H9 (cell line): ENCODE results near the gene BCAS4. TPM values are rescaled to one million over a fixed set of nuclear protein-coding genes. Genes with fewer than 3 reads are reported as not detected.

Experiments used
- DNase-seq: peaks from one replicate; pipeline ENCODE4 v3.0.0-alpha.2; 2017
- H2AFZ ChIP-seq: one replicate; pipeline ENCODE4 v1.6.1; 2013; ENCODE audit warnings: mild to moderate bottlenecking, low read length, control low read depth, moderate library complexity
- H2AK5ac ChIP-seq: 2 replicates; pipeline ENCODE4 v1.6.1; 2013; ENCODE audit warnings: low read length, control low read depth, mixed read lengths; ENCODE audit not compliant: insufficient read length
- H2BK120ac ChIP-seq: one replicate; pipeline ENCODE4 v1.6.1; 2013; ENCODE audit warnings: low read depth, mild to moderate bottlenecking, low read length, control low read depth, inconsistent platforms; ENCODE audit not compliant: poor library complexity, severe bottlenecking
- H2BK12ac ChIP-seq: 2 replicates; pipeline ENCODE4 v1.6.1; 2013; ENCODE audit warnings: low read length, control low read depth, mixed read lengths, low read depth; ENCODE audit not compliant: insufficient read length
- H2BK15ac ChIP-seq: 2 replicates; pipeline ENCODE4 v1.6.1; 2013; ENCODE audit warnings: low read depth, low read length, control low read depth
- H2BK20ac ChIP-seq: one replicate; pipeline ENCODE4 v1.6.1; 2013; ENCODE audit warnings: low read depth, mild to moderate bottlenecking, low read length, control low read depth, inconsistent platforms; ENCODE audit not compliant: poor library complexity, severe bottlenecking
- H2BK5ac ChIP-seq: 2 replicates; pipeline ENCODE4 v1.6.1; 2013; ENCODE audit warnings: low read length, control low read depth, mixed read lengths; ENCODE audit not compliant: insufficient read length
- H3K14ac ChIP-seq: 2 replicates; pipeline ENCODE4 v1.6.1; 2013; ENCODE audit warnings: low read length, control low read depth; ENCODE audit not compliant: insufficient read depth
- H3K18ac ChIP-seq: 2 replicates; pipeline ENCODE4 v1.6.1; 2013; ENCODE audit warnings: low read depth, mild to moderate bottlenecking, mixed read lengths, low read length, control low read depth; ENCODE audit not compliant: insufficient read length
- H3K23ac ChIP-seq: 2 replicates; pipeline ENCODE4 v1.6.1; 2013; ENCODE audit warnings: low read length, control low read depth, mixed read lengths, low read depth; ENCODE audit not compliant: insufficient read length
- H3K23me2 ChIP-seq: 2 replicates; pipeline ENCODE4 v1.6.1; 2013; ENCODE audit warnings: low read depth, mild to moderate bottlenecking, mixed read lengths, low read length, control low read depth; ENCODE audit not compliant: insufficient read length, poor library complexity, severe bottlenecking
- H3K27ac ChIP-seq: 2 replicates; pipeline ENCODE4 v1.5.1; 2013; ENCODE audit warnings: low read length, control low read depth, mixed read lengths, low read depth; ENCODE audit not compliant: insufficient read length
- H3K27me3 ChIP-seq: 2 replicates; pipeline ENCODE4 v1.6.1; 2013; ENCODE audit warnings: low read length, control low read depth, inconsistent platforms; ENCODE audit not compliant: insufficient read depth
- H3K4ac ChIP-seq: 2 replicates; pipeline ENCODE4 v1.6.1; 2013; ENCODE audit warnings: low read depth, mild to moderate bottlenecking, control low read depth, inconsistent platforms, low read length, moderate library complexity
- H3K4me1 ChIP-seq: 2 replicates; pipeline ENCODE4 v1.6.1; 2013; ENCODE audit warnings: low read length, control low read depth, inconsistent platforms; ENCODE audit not compliant: insufficient read depth
- H3K4me2 ChIP-seq: 2 replicates; pipeline ENCODE4 v1.6.1; 2013; ENCODE audit warnings: low read length, control low read depth, mixed read lengths; ENCODE audit not compliant: insufficient read length, insufficient read depth
- H3K56ac ChIP-seq: 2 replicates; pipeline ENCODE4 v1.6.1; 2013; ENCODE audit warnings: low read depth, mild to moderate bottlenecking, mixed read lengths, low read length, control low read depth; ENCODE audit not compliant: insufficient read length
- H3K79me1 ChIP-seq: 2 replicates; pipeline ENCODE4 v1.6.1; 2013; ENCODE audit warnings: low read depth, mild to moderate bottlenecking, moderate library complexity, low read length, control low read depth, inconsistent platforms; ENCODE audit not compliant: insufficient read depth, poor library complexity, severe bottlenecking
- H3K79me2 ChIP-seq: 2 replicates; pipeline ENCODE4 v1.6.1; 2013; ENCODE audit warnings: low read length, control low read depth, inconsistent platforms; ENCODE audit not compliant: insufficient read depth
- H3K9ac ChIP-seq: 2 replicates; pipeline ENCODE4 v1.6.1; 2013; ENCODE audit warnings: low read length, control low read depth, mixed read lengths; ENCODE audit not compliant: insufficient read length; ENCODE audit errors: extremely low read depth
- H3K9me3 ChIP-seq: one replicate; pipeline ENCODE4 v1.6.1; 2013; ENCODE audit warnings: low read depth, low read length, inconsistent platforms; ENCODE audit not compliant: control insufficient read depth
- H3T11ph ChIP-seq: one replicate; pipeline ENCODE4 v1.6.1; 2013; ENCODE audit warnings: mild to moderate bottlenecking, low read length, control low read depth, inconsistent platforms
- H4K20me1 ChIP-seq: one replicate; pipeline ENCODE4 v1.6.1; 2013; ENCODE audit not compliant: control insufficient read depth, insufficient read length, insufficient read depth
- H4K5ac ChIP-seq: 2 replicates; pipeline ENCODE4 v1.6.1; 2013; ENCODE audit warnings: low read depth, mild to moderate bottlenecking, mixed read lengths, low read length, control low read depth; ENCODE audit not compliant: insufficient read length
- H4K8ac ChIP-seq: replicated peaks from 2 replicates; pipeline ENCODE4 v1.6.1; 2013; ENCODE audit warnings: low read length, control low read depth, mixed read lengths, low read depth; ENCODE audit not compliant: insufficient read length
- H4K91ac ChIP-seq: 2 replicates; pipeline ENCODE4 v1.6.1; 2013; ENCODE audit warnings: low read depth, mild to moderate bottlenecking, moderate library complexity, mixed read lengths, low read length, control low read depth; ENCODE audit not compliant: insufficient read length
- H3K27ac Mint-ChIP-seq, 3 experiments: 2 replicates in 2 of 3; 3 replicates in 1 of 3; pipeline ENCODE4 v1.8.0; 2020 to 2021; ENCODE audit warnings: mixed read lengths in 3 of 3, mild to moderate bottlenecking in 1 of 3, moderate library complexity in 1 of 3
- H3K27me3 Mint-ChIP-seq: 2 replicates; pipeline ENCODE4 v1.8.0; 2021; ENCODE audit warnings: low read depth, mild to moderate bottlenecking, moderate library complexity, mixed read lengths
- H3K36me3 Mint-ChIP-seq, 3 experiments: 2 replicates in 2 of 3; 3 replicates in 1 of 3; pipeline ENCODE4 v1.8.0; 2020 to 2021; ENCODE audit warnings: low read depth in 3 of 3, mixed read lengths in 3 of 3; ENCODE audit not compliant: insufficient read depth in 1 of 3
- H3K4me1 Mint-ChIP-seq, 2 experiments: 2 replicates each; pipeline ENCODE4 v1.8.0; 2020; ENCODE audit warnings: mixed read lengths in 2 of 2
- H3K4me3 Mint-ChIP-seq, 2 experiments: 2 replicates in 1 of 2; 3 replicates in 1 of 2; pipeline ENCODE4 v1.8.0; 2020 to 2021; ENCODE audit warnings: mild to moderate bottlenecking in 2 of 2, mixed read lengths in 2 of 2, moderate library complexity in 1 of 2
- H3K9me3 Mint-ChIP-seq, 2 experiments: 2 replicates in 1 of 2; 3 replicates in 1 of 2; pipeline ENCODE4 v1.8.0; 2020; ENCODE audit warnings: mild to moderate bottlenecking in 2 of 2, mixed read lengths in 2 of 2, moderate library complexity in 1 of 2
- WGBS: extraction: QIAGEN DNeasy Blood & Tissue Kit; methylation state at CpG from one replicate; pipeline ENCODE4 v1.1.7; 2013; ENCODE audit warnings: missing lambda C conversion rate, low lambda C conversion rate, mixed read lengths; ENCODE audit not compliant: insufficient read length; ENCODE audit errors: extremely low coverage; 5-methylcytosine and 5-hydroxymethylcytosine counted together
- total RNA-seq: library from RNA; stranded (reverse); gene quantifications from 2 replicates; pipeline ENCODE4 v1.2.1, GENCODE V29; 2021
- TF ChIP-seq, protein P1 (sequence below): fragments of 200-600 bp; sonication (generic); conservative IDR thresholded peaks from 3 replicates; pipeline ENCODE4 v1.8.0; 2021; ENCODE audit warnings: antibody characterized with exemption, mild to moderate bottlenecking

Gene BCAS4
- total RNA-seq, 1 experiment from 2014 or later, result 16.9 TPM

DNA sequence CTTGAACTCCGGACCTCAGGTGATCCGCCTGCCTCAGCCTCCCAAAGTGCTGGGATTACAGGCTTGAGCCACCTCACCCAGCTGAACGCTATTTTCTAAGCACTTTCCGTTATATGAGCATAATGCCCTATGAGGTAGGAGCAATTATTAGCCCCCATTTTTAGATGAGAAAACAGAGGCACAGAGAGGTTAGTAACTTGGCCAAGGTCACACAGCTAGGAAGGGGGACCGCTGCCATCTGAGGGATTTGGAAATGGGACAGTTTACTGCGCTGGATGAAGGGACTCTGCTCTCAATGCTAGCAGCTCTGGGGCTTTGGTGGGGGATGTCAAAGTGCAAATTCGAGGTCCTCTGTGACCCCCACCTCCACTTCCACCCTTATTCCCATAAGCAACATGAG lies 62.5 kb downstream of the BCAS4 start:
- H3K4me2 ChIP-seq, result no peak overlapping the region
- H3K79me1 ChIP-seq, result no peaks in the 10 kb centered on the region
- TF ChIP-seq, protein P1, sequence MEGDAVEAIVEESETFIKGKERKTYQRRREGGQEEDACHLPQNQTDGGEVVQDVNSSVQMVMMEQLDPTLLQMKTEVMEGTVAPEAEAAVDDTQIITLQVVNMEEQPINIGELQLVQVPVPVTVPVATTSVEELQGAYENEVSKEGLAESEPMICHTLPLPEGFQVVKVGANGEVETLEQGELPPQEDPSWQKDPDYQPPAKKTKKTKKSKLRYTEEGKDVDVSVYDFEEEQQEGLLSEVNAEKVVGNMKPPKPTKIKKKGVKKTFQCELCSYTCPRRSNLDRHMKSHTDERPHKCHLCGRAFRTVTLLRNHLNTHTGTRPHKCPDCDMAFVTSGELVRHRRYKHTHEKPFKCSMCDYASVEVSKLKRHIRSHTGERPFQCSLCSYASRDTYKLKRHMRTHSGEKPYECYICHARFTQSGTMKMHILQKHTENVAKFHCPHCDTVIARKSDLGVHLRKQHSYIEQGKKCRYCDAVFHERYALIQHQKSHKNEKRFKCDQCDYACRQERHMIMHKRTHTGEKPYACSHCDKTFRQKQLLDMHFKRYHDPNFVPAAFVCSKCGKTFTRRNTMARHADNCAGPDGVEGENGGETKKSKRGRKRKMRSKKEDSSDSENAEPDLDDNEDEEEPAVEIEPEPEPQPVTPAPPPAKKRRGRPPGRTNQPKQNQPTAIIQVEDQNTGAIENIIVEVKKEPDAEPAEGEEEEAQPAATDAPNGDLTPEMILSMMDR, result no peak
- H2BK20ac ChIP-seq, result no peak overlapping the region
- H3K9ac ChIP-seq, result no peak overlapping the region
- no peak overlapping the region for H4K8ac ChIP-seq
- H3K56ac ChIP-seq, result no peak overlapping the region
- WGBS, result no CpG with 5 or more reads among the region's 7 CpGs
- H3K9me3 Mint-ChIP-seq, result no peaks in the 10 kb centered on the region
- no peak overlapping the region for H3K27ac Mint-ChIP-seq
- no peak overlapping the region for H2BK15ac ChIP-seq
- no peak overlapping the region for H2BK12ac ChIP-seq
- H3K27ac ChIP-seq, result no peak overlapping the region
- H3K9me3 ChIP-seq, result no peaks in the 10 kb centered on the region
- H3K4ac ChIP-seq, result no peak overlapping the region
- H3K4me1 Mint-ChIP-seq, result peaks cover 18 to 26% of the 10 kb centered on the region in 2 experiments
- no peak overlapping the region for H2AK5ac ChIP-seq
- H4K91ac ChIP-seq, result no peak overlapping the region
- H3K14ac ChIP-seq, result no peak overlapping the region
- H2AFZ ChIP-seq, result no peak overlapping the region
- no peaks in the 10 kb centered on the region for H3K27me3 ChIP-seq
- no peak overlapping the region for H4K5ac ChIP-seq
- no peak overlapping the region for H3K4me3 Mint-ChIP-seq
- H4K20me1 ChIP-seq, result no peaks in the 10 kb centered on the region
- H3K79me2 ChIP-seq, result no peaks in the 10 kb centered on the region
- no peak for DNase-seq
- no peak overlapping the region for H3K18ac ChIP-seq
- no peaks in the 10 kb centered on the region for H3K27me3 Mint-ChIP-seq
- peaks cover 0 to 2% (median 0%) of the 10 kb centered on the region in 3 experiments; a peak in 1 of 7 replicates for H3K36me3 Mint-ChIP-seq
- H2BK120ac ChIP-seq, result no peak overlapping the region
- H2BK5ac ChIP-seq, result no peak overlapping the region
- H3K4me1 ChIP-seq, result no peaks in the 10 kb centered on the region
- H3K23me2 ChIP-seq, result no peaks in the 10 kb centered on the region
- H3T11ph ChIP-seq, result no peak overlapping the region
- no peak overlapping the region for H3K23ac ChIP-seq
